GM19043 (cell line): ENCODE measurements around the gene KCP.

Experiments used
- ATAC-seq: cut with Tn5 transposase; IDR thresholded peaks from one replicate; pipeline ENCODE4 v1.9.1; 2021; ENCODE audit warnings: low read depth; ENCODE audit not compliant: unreplicated experiment

KCP gene

DNA sequence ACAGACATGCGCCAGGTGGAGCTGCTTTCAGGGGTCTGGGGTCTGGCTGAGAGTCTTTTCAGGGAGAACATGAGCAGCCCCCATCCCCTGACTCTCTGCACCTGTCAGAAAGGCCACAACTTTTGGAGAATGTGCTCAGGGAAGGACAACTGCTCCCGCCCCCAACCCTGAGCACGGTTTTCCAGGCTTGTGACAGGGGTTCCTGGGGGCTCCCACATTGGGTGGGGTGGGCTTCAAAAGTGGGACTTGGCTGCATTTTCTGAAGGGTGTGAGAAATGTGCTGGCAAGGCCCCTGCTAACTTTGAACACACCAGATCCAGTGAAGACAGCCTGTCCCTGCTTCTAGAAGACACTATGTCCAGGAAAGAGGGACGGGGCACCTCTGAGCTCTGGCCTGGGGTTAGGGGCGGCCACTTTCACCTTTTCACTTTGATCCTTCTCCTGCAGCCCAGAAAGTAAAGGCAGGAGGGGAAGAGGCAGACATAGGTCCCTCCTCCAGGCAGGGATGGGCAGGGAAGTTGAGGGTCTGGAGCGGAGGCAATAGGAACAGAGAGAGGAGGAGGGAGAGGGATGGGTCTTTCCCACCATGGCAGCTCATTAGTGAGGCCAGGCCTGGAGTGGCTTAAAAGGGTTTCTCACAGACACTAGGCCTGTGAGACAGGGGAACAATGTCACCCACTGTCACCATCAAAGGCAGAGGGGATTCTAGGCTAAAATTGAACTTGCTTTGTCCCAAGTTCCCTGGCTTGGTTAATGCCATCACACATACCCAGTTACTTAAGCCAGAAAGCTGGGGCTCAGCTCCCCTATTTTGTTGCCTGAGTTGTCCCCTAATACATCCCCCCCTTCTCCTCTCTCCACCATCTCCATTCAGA is 1.5 kb downstream of the KCP start:
- ATAC-seq, result no peak

- no peak for ATAC-seq
Observed at GRCh38 chr7:128906766-128907559, 3.5 kb downstream of the KCP start.

DNA sequence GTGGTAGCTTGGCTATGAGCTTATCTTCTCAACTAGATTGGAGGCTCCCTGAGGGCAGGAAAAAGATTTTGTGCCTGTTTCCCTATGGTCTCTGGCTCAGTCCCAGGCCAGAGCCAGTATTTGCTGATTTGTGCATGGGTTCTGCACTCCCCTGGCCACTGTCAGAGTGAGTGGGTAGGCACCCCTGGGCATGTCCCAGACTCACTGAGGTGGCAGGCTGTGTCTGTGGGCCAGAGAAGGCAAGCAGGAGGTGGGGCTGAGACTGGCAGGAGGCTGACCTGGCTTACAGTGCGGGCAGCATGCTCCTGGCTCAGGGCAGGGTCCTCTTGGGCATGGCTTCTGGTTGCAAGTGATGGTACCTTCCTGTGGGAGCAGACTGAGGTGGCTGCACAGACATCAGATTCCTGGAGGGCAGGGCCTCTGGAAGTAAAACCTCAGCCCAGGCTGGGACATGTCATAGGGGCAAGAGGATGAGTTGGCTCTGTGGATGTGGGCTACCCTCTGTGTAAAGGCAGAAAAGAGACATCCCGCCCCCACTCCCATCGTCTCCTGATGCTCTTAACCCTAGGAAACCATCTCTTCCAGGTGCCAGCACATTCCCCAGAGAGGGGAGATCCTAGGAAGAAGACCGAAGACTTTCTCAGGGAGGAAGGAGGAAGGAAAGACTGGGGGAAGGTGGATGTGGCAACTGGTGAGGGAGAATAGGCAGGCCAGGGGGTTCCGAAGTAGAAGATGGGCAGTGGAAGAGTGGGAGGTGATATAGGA is 4.3 kb downstream of the KCP start:
- no peak for ATAC-seq

- peak; percentile 57 for ATAC-seq
Observed at GRCh38 chr7:128904381-128905197, 5.9 kb downstream of the KCP start.

GRCh38 chr7:128903621-128904361 is 6.7 kb downstream of the KCP start:
- ATAC-seq, result no peak

GRCh38 chr7:128902761-128903585 is 7.5 kb downstream of the KCP start:
- no peak for ATAC-seq

GRCh38 chr7:128900237-128900636 is 10.3 kb downstream of the KCP start:
- ATAC-seq, result no peak

DNA sequence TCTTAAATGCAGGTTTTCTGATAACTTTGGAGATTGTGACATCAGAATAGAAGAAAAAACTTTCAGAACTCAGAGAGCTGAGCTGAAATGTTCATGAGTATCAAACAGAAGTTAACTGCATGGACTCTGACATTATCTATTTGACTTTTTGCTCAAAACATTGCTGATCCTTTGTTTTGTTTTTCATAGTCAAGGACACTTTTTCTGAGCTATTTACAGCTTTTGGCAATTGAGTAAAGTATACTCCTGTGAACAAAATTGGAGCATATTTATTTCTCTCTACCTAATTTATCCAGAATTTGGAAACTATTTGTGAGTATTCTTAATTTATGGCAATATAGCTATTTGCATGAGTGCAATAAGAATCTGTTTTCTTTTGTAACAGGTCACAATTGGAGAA is 11.1 kb downstream of the KCP start:
- no peak for ATAC-seq

DNA sequence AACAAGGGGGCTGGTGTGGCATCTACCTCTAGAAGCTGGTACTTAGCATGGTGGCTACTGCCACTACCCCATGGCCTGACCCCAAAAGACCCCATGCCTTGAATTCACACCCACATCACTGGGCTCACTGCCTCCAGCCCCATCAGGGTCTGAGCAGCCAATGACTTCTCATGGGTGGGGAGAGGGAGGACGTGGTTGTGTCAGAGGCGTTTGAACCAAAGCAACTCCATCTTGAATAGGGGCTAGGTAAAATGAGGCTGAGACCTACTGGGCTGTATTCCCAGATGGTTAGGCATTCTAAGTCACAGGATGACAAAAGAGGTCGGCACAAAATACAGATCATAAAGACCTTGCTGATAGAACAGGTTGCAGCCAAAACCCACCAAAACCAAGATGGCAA is 15.2 kb downstream of the KCP start:
- ATAC-seq, result no peak

- ATAC-seq, result no peak
Observed at GRCh38 chr7:128894101-128894440, 16.4 kb downstream of the KCP start.

- no peak for ATAC-seq
Observed at GRCh38 chr7:128893251-128894100, 17.0 kb downstream of the KCP start.

GRCh38 chr7:128892521-128893250 is 17.8 kb downstream of the KCP start:
- no peak for ATAC-seq

DNA sequence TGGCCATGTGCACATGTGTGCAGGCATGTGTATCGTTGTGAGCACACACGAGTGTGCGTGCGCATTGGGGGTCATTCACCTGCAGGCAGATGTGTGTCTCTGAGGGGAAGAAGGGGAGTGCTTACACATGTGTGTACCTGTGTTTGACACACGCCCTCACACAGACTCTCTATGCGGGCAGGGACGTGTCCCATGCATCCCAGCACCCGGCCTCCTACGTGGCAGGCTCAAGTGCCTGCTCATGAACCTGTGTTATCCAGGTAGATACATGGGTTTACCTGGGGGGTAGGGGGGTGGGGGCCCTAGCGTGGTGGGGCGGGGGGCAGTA is 18.6 kb downstream of the KCP start:
- no peak for ATAC-seq

GRCh38 chr7:128891110-128891941 is 19.2 kb downstream of the KCP start:
- no peak for ATAC-seq

- ATAC-seq, result no peak
Observed at GRCh38 chr7:128890306-128891109, 20.0 kb downstream of the KCP start.

DNA sequence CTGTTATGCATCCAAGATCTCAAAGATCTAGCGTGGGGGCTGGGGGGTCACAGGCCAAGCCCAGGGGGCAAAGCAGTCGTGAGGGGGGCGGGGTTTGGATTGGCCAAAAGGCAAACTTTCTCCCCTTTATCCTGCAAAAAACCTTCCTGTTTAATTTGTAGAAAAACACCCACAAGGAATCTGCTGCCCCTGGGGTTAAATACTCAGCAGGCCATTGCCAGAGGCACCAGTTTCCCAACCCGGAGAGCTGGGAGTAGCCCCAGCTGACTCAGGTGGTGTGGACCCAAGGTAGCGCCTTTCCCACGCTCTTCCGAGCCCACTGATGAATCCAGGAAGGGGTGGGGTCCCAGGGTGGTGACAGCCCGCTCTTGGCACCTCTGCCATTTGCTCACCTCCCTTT is 21.4 kb downstream of the KCP start:
- ATAC-seq, result no peak
